Dermis microvascular lymphatic vessel endothelial cell (primary cell): Measurements from ENCODE around the gene JAM2. TPM values are rescaled to one million over a fixed set of nuclear protein-coding genes. Genes with fewer than 3 reads are reported as not detected.
A peak's percentile ranks its signal among the peaks of the same experiment; 100 is the strongest.
"Not testable (repeated sequence)": the region's sequence is repeated elsewhere in the genome, so short reads cannot be mapped to it uniquely, and the experiment has no call there.

Experiments
- DNase-seq, 2 donors: peaks; one replicate each; pipeline versions ENCODE4 v3.0.0 to v3.0.0-alpha.2; 2010; ENCODE audit warnings: low read depth in 2 of 2
- total RNA-seq: library from RNA; depleted of rRNA; stranded (reverse); fragments of >200 nt; gene quantifications from 2 replicates; pipeline ENCODE4 v1.2.1, GENCODE V29; 2014

The JAM2 gene
- total RNA-seq, 1 donor from 2014 or later, result 0.51 TPM

DNA sequence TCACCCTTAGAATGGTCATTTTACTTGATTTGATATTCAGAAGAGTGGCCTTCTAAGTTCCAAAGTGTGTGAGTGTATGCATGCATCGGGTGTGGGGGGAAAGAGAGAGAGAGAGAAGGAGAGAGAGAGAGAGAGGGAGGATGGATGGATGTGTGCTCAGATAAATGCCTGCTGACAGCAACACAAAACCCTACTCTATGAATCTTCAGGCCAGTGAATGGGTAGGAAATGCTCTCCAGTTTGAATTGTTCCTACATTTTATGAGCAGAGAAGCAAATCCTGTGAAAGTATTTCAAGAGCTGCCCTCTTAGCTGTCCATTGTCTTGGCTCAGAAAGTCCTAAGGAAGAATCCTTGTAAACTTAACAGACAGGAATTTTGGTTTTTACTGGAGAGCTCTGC is 7.4 kb downstream of the JAM2 start:
- DNase-seq, result no peak

DNA sequence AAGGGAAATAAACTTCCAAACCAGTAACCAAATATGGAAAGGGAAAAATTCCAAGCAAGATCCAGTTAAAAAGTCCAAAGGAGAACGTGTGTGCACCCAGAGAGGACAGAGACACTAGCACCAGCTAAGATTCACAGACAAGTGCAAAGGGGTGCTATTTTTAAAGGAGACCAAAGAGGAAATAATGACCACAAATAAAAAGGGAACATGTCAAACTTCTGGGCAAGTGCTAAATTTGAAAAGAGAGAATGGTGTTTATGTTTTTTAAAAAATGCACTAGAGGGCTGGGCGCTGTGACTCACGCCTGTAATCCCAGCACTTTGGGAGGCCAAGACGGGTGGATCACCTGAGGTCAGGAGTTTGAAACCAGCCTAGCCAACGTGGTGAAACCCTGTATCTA is 8.6 kb downstream of the JAM2 start:
- no peak for DNase-seq

DNA sequence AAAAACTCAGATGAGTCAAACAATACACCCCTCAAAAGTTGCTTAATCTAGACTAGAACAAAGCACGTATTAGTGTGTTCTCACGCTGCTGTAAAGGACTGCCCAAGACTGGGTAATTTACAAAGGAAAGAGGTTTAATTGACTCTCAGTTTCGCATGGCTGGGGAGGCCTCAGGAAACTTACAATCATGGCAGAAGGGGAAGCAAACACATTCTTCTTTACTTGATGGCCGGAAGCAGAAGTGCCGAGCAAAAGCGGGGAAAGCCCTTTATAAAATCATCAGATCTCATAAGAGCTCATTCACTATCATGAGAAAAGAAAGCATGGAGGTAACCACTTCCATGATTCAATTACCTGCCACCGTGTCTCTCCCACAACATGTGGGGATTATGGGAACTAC is 10.1 kb downstream of the JAM2 start:
- no peak for DNase-seq

DNA sequence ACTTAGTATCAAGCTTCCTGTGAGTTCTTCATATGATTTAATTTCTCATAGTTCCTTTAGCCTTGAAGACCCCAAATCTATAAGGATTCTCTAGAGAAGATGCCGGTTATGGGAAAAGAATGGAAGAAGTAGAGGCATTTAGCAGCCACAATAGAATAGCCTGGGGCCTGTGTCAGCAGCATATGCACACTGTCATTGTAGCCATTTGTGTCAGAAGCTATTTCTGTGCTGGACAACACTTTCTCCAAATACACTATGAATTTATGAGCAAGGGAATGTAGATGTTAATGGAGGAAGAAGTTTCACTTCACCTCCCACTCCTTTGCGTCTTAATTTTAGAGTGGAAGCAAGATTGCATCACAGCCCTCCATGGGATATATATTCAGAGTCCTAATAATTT is 17.4 kb downstream of the JAM2 start:
- DNase-seq, result no peak

DNA sequence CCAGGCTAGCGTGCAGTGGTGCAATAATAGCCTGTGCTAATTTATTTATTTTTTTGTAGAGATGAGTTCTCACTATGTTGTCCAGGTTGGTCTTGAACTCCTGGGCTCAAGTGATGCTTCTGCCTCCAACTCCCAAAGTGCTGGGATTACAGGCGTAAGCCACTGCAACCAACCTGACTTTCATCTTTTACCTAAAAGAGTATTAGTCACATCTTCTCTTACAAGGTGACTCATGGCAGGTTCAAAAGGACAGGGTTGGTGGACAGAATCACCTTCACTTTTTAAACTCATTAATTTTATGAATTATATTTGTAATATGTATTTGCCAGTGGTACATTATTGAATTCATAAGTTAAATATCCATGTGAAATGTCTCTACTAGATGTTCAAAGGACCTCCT is 18.1 kb downstream of the JAM2 start:
- no peak for DNase-seq

DNA sequence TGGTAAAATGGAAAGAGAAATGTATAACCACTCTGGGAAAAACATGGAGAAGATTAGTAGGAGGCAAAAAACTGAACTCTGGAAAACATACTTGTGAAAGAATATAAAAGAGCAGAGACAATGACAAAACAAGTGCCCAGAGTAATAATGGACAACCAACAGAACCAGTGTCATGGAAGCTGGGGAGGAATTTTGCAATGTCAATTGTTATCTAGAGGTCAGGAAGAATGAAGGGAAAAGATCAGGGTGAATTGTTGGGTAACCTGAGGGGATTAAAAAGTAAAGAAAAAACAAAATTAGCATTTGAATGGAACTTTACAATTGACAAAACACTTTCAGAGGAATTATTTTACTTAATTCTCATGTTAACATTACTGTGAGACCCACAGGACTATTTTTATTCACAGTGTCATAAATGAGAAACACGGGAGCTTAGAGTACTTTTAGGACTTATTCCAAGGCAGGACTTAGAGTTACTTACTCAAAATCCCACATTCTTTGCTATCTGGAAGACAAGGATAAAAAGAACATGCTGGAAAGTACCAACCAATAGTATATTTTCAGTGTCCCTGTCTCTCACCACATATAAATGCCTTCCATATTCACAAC is 19.5 kb downstream of the JAM2 start:
- no peak for DNase-seq

DNA sequence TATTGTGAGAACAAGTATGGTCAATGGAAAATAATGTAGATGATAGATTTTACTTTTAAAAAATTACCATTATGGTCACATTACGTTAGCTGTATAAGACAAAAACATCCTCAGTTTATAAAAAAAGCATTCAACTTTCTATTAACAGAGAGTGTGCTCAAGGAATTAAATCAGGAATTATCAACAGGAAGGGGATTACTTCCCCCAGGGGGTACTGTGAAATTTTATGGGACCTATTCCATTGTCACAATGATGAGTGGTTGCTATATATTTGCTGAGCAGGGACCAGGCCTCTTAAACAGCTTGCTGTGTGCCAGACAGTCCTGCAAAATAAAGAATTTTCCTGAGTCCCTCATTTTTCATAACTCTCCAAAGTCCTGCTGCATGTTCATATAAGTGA is 21.2 kb downstream of the JAM2 start:
- no peak for DNase-seq

DNA sequence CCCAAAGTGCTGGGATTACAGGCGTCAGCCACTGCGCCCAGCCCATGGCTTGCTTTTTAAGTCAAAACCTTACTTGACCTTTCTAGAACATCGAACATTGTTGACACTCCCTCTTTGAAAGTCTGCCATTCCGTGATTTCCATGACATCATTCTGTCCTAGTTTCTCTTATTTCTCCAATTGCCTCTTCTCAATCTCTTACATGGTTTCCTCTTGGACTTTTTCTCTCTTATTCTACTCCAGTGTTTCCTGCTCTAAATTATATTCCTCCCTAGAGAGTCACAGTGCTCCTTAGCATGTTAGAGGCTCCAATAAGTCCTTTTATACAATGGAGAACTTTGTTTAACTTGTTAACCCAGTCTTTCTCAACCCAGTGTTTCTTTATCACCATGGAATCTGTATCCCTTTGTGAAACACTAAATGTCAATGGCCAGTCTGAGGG is 25.5 kb downstream of the JAM2 start:
- DNase-seq, result no peak

DNA sequence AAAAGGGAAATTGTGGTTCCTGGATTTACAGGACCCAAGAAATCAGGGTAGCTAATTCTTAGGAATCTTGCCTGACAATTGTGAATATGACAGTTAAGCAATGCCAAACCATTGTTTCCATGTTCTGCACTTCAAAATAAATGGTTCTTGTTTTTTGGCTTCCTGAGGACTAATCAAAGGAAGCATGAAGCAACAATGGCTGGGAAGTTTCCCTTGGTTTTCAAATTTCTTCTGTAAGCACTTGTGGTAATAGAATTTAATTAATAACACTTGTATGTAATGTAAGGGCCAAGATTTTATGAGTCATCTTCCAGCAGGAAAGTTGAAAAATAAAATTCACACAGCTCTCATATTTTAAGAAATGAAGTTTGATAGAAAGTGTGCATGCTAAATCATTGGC is 31.7 kb downstream of the JAM2 start:
- DNase-seq, result peak in 1 of 2 donors; percentile 18

DNA sequence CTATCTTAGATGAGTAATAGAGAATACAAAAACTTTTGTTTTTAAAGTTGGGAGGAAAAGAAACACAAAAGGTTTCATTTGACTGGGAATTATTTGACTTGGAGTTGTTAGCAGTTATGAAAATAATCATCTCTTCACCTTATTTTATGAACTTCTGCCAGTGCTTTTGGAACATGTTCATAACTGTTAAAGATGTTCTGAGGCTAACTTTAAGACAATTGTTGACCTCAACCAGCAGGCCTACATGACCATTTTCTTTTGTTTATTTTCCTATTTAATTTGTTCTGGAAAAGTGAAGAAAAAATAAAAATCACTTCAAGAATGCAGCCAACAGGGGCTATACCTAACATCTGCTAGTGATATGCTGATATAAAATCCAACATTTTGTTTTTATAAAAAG is 37.4 kb downstream of the JAM2 start:
- DNase-seq, result no peak

DNA sequence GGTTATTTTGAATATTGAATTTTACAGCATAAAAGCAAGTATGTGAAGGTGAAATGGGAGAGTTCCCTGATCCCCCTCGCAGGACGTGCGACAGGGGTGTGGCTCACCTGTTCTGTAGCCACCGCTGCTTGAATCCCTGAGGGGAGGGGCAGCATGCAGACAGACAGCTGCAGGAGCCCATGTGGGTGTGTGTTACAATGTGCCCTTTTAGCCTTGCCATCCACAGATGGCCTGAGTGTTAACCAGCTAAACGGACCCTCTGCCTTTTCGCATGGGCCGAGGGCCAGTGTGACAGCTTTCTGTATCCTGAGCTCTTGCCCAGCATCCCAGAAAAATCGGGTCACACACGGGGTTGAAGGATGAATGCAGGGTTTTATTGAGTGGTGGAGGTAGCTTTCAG is 43.3 kb downstream of the JAM2 start:
- no peak for DNase-seq

DNA sequence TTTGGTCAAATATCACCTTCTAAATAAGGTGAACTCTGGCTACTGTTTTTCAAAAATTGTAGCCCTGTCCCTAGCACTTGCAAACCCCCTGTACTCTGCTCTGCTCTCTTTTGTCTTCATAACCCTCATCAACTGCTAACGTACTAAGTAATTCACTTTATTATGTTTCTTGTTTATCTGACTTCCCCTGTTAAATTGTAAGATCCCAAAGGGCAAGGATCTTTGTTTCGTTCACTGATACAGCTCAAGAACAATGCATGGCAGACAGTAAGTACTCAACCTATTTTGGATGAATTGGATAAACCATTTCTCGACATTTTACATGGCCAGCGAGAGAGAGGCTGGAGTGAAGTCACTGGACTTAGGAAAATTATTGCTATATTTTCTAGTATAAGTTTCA is 48.7 kb downstream of the JAM2 start:
- DNase-seq, result no peak

DNA sequence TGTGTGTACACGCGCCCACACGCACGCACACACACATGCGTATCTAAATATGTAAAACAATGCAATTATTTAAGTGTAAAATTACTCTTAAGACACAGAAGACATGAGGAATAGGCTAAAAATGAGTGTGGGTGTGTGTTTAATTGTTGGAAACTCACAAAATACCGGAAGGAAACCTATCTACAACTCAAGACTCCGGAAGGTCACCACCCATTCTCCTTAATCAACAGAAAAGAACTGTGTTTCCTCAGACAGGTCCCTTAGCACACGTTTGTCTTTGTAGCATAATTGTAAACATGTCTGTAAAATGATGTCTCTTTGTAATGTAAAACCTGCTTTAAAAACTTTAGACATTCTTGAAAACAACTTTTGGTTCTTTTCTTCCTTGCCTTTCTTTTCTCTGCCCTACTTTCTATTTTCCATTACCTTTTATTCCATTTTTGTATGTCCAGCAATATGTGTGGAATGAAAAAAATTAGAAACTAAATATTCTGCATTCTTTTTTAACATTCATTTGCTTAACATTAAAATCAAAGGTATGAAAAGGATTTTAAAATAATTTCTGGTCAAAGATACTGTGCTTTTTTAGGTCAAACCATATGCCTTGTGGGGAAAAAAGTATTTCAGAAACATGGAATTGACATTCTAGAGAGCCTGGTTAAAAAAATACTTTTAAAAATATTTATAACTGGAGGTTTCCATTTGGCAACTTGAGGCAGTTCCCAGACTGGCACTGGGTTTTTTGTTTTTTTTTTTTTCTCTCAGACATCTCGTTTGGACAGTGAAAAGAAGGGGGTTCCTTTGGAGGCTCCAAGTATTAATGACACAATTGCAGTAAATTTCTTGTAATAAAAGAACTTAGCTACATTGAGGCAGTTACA is 49.5 kb downstream of the JAM2 start:
- DNase-seq, result peak in 1 of 2 donors; percentile 3

DNA sequence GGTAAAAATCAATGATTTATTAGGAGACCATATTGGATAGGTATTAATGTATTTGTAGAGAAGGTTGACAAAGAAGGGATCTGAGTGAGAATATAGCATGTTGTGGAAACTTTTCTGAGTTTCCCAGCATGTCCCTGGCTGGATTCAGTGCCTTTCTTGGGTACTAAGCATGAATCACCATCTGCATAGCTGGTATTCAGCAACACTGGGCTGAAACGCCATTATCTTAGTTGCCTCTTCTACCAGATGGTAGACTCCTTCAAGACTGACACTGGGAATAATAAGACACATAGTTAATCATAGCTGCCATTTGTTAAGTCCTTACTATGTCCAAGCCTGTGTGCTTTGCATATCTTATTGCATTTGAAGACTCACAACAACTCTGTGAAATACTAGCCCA is 50.2 kb downstream of the JAM2 start:
- no peak for DNase-seq

DNA sequence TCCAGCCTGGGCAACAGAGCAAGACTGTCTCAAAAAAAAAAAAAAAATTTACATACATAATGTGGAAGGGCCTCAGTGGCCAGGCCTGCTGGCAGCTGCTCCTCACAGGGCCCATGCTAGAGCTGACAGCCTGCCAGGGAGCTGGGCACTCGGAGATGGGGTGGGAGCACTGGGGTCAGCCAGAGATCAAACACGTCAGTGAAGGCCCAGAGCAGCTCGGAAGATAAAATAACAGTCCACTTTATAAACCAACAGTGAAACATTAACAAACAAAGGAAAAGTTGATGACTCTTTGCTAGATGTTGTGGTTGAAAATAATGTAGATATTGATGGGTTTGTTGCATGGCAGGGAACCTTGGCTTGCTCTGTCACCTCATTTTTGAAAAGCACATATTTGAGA is 52.9 kb downstream of the JAM2 start:
- no peak for DNase-seq

DNA sequence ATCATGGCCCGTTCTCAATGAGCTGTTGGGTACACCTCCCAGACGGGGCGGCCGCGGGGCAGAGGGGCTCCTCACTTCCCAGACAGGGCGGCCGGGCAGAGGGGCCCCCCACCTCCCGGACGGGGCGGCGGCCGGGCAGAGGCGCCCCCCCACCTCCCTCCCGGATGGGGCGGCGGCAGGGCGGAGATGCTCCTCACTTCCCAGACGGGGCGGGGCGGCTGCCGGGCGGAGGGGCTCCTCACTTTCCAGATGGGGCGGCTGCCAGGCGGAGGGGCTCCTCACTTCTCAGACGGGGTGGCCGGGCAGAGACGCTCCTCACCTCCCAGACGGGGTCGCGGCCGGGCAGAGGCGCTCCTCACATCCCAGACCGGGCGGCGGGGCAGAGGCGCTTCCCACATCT is 56.4 kb downstream of the JAM2 start:
- DNase-seq, result not testable (repeated sequence)

DNA sequence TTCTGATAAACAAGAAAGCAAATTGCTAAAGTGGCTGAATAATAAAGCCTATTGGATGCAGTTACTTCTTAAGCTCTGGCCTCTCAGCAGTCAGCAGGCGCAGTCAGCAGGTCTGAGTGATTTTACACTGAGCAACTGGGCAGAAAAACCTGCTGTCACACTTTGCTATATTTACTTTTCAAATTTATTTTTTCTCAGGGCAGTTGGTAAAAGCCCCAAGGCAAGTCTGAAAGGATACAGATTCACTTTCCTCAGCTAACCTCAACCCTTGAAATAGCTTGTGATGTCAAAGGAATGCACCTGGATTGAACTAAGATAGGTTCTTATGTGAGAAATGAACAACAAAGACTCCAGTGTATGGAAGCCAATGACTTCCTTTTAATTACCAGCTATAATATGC is 61.7 kb downstream of the JAM2 start:
- DNase-seq, result no peak

DNA sequence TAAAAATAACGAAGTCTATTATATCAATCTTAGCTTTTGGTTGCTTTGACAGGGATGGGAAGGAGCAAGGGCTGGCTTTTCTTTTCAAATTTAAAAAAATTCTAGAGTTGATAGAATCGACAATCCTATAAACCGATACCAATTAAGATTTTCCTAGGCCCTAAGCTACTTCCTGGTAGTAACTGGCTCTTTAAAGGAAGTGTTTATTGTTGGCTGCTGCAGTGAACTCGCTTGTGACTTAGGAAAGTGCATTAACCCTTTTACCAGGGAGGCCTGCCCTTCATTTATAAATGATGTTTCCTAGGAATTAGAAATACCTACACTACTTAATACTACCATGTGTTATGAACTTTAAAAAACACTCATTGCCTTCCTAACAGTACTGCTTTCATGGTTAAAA is 62.5 kb downstream of the JAM2 start:
- DNase-seq, result no peak

DNA sequence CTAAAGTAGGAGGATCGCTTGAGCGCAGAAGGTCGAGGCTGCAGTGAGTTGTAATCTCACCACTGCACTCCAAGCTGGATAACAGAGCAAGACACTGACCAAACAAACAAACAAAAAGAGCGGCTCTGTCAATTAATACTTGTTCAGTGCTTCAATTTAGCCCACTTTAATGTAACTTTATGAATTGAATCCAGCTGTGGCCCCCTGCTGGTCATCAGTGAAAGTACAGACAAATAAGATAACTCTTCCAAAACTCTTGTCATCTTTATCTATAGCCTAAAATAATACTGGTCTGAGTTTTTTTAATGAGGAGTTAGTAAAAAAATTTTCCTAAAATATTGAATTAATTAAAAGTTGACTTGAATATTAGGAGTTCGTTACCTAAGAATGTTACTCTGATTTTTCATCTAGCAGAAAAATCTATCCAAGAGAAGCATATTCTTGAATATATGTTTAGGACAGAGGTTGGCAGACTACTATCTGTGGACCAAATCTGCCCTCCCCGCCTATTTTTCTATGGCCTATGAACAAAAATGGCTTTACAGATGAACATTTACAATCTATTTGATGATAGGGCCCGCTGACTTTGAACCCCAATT is 69.5 kb downstream of the JAM2 start:
- DNase-seq, result peak; percentile 27 to 60

DNA sequence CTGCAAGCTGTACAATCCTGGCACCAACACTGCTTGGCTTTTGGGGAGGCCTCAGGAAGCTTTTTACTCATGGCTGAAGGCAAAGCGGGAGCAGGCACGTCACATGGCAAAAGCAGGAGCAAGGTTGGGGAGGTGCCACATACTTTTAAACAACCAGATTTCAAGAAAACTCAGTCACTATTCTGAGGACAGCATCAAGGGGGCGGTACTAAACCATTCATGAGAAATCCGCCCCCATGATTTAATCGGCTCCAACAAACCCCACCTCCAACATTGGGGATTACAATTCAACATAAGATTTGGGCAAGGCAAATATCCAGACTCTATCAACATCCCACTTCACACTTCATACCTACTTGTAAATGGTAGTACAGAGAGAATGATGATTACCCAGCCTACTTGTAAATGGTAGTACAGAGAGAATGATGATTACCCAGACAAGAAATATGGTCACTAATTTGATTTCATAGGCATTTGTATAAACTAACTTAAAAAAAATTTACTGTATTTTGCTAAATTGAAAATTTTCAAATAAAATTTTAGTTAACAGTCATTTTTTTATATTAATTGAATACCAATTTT is 70.7 kb downstream of the JAM2 start:
- DNase-seq, result no peak

DNA sequence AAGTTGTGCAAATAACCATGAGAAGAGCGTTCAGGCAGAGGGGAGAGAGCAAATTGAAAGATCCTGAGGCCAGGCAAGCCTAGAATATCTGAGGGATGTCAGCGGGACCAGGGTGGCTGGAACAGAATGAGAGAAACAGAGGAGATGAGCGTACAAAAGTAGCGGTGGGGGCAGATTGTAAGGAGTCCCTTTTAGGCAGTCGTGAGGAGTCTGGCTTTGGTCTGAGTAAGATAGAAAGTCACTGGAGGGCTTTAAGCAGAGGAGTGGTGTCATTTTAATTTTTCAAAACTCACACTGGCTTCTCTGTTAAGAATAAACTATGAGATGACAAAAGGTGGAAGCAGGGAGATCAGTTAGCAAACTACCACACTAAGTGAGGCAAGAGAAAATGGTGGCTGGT is 71.5 kb downstream of the JAM2 start:
- DNase-seq, result no peak

DNA sequence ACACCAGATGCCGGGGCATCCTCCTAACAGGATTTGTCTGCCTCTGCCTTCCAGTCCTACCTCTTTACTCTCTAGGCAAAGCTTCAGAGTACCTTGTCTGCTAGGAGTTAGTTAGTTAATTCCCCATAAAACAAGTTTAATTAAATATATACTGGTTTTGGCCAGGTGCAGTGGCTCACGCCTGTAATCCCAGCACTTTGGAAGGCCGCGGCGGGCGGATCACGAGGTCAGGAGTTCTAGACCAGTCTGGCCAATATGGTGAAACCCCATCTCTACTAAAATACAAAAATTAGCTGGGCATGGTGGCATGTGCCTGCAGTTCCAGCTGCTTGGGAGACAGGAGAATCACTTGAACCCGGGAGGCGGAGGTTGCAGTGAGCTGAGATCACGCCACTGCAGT is 75.0 kb downstream of the JAM2 start:
- DNase-seq, result not testable (repeated sequence)
